ENCODE results near the gene LAMB4.

GRCh38 chr7:108037741-108038140, 92.4 kb downstream of the LAMB4 start:
- no peak for TF ChIP-seq CTCF (conservative IDR thresholded peaks at IDR 0.05 in 1 of 2, IDR thresholded peaks at IDR 0.05 in 1 of 2; ENCODE audit: low read depth in 1 of 2, low read length in 2 of 2)
- TF ChIP-seq EZH2 (IDR thresholded peaks at IDR 0.05; ENCODE audit: low read length, missing control alignments), result no peak
